CD4-positive, alpha-beta T cell (primary cell): ENCODE results near the gene NPAS3. TPM values are rescaled to one million over a fixed set of nuclear protein-coding genes. Genes with fewer than 3 reads are reported as not detected.

Experiments used
- ATAC-seq: fragments of 200-7000 bp; cut with Tn5 transposase; one replicate; pipeline ENCODE4 v1.10.0; 2022; ENCODE audit warnings: mild to moderate bottlenecking; ENCODE audit not compliant: poor library complexity
- CTCF ChIA-PET: fragments of 350-600 bp; sonication (Branson Sonifier 250); formaldehyde crosslinking; loops from one replicate; lab custom pipeline; 2021; ENCODE audit warnings: antibody characterized with exemption, inconsistent platforms; lab: Charles Lee
- POLR2A ChIA-PET: fragments of 350-600 bp; sonication (Branson Sonifier 250); formaldehyde crosslinking; loops from one replicate; lab custom pipeline; 2021; ENCODE audit warnings: antibody characterized with exemption, inconsistent platforms; lab: Charles Lee
- DNase-seq, 14 experiments: peaks; one replicate each; pipeline ENCODE4 v3.0.0-alpha.2; 2013 to 2020; ENCODE audit warnings: mixed read lengths in 2 of 14
- H3K27ac ChIP-seq, 2 donors: one replicate each; pipeline versions ENCODE4 v1.5.1 to v1.7.0; 2013; ENCODE audit warnings: low read length in 2 of 2, low read depth in 1 of 2, mild to moderate bottlenecking in 1 of 2
- H3K27me3 ChIP-seq, 2 experiments: 1 replicate in 1 of 2; 2 replicates in 1 of 2; pipeline versions ENCODE4 v1.6.1 to v1.7.0; 2013; ENCODE audit warnings: low read length in 2 of 2, control low read depth in 1 of 2, mild to moderate bottlenecking in 1 of 2, moderate library complexity in 1 of 2; ENCODE audit not compliant: insufficient read depth in 2 of 2, control insufficient read depth in 1 of 2
- H3K36me3 ChIP-seq: one replicate; pipeline ENCODE4 v1.6.1; 2013; ENCODE audit warnings: low read length, control low read depth; ENCODE audit not compliant: insufficient read depth
- H3K4me1 ChIP-seq: one replicate; pipeline ENCODE4 v1.6.1; 2013; ENCODE audit warnings: low read length, control low read depth; ENCODE audit not compliant: insufficient read depth
- H3K4me3 ChIP-seq: one replicate; pipeline ENCODE4 v1.5.1; 2013; ENCODE audit warnings: mild to moderate bottlenecking, low read length, moderate library complexity
- H3K9me3 ChIP-seq, 2 experiments: 1 replicate in 1 of 2; 2 replicates in 1 of 2; pipeline versions ENCODE4 v1.6.1 to v1.7.0; 2013; ENCODE audit warnings: low read length in 2 of 2, mild to moderate bottlenecking in 2 of 2, control low read depth in 1 of 2, moderate library complexity in 1 of 2; ENCODE audit not compliant: control insufficient read depth in 1 of 2, insufficient read depth in 1 of 2
- H3K27ac Mint-ChIP-seq: one replicate; pipeline ENCODE4 v1.8.0; 2020; ENCODE audit warnings: mixed read lengths
- H3K27me3 Mint-ChIP-seq: one replicate; pipeline ENCODE4 v1.8.0; 2021; ENCODE audit warnings: mixed read lengths
- H3K36me3 Mint-ChIP-seq: one replicate; pipeline ENCODE4 v1.8.0; 2021; ENCODE audit warnings: low read depth, mixed read lengths
- H3K4me1 Mint-ChIP-seq: one replicate; pipeline ENCODE4 v1.8.0; 2021; ENCODE audit warnings: low read depth, mixed read lengths
- H3K4me3 Mint-ChIP-seq: one replicate; pipeline ENCODE4 v1.8.0; 2020; ENCODE audit warnings: mild to moderate bottlenecking, mixed read lengths
- H3K9me3 Mint-ChIP-seq: one replicate; pipeline ENCODE4 v1.8.0; 2020; ENCODE audit warnings: mixed read lengths
- intact Hi-C, 2 experiments: fragments of 100-400 bp; cut with DNase I in 1 of 2; cut with micrococcal nuclease in 1 of 2; formaldehyde crosslinking; loops; one replicate each; pipeline versions ENCODE4 v1.15.1 to v1.9.0; 2023 to 2025; cut with DNase I, micrococcal nuclease
- total RNA-seq, 174 experiments: library from RNA in 2 of 174; stranded (reverse) in 2 of 174; gene quantifications; one replicate each; pipeline ENCODE4 v1.2.3 and lab custom pipeline; 2021 to 2026
- TF ChIP-seq, protein P1 (sequence below): fragments of 200-600 bp; IDR thresholded peaks from one replicate; pipeline ENCODE4 v1.8.0; 2022; ENCODE audit warnings: antibody characterized with exemption, mild to moderate bottlenecking

The NPAS3 gene
- total RNA-seq, 2 experiments from 2014 or later, result not detected

DNA sequence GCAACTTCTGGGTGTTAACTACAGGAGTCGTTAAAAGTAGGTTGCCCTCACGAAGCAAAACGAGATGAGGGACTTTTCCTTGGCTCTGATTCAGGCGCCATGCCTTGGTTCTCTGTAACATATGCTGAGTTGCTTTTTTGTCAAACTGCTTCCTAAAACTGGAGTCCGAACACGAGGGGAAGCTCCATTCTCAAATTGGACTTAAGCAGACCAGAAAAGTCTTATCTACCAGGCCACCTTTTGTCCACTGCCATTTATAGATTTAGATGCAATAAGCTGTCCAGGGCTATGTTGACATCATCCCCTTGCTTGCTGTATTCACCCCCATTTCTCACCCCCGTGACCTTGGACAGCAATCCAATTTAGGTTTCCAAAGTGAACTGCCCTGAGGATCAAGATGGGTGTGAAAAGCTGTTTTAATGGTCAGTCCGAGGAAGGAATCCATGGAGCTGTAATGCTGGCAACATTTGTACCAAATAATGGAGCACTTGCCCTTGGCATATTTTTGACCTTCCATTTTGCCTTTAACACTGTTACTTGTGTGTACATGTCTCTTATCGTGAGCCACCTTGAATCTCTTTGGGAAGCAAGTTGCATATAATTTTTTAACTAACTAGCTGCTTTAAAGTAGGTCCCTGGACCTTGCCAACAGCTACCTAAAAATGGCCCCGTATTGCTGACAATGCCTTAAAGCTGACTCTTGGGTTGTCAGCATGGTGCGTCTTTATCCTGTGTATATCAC, 714.1 kb downstream of the NPAS3 start:
- ATAC-seq (no peak), DNase-seq (no peak)
- intact Hi-C loops, result no loop called here
- Mint-ChIP-seq H3K36me3 (no peaks in the 10 kb centered on the region), H3K27me3 (no peaks in the 10 kb centered on the region), H3K4me1 (no peaks in the 10 kb centered on the region), H3K4me3 (no peak overlapping the region), H3K27ac (no peak overlapping the region), H3K9me3 (no peaks in the 10 kb centered on the region)
- H3K4me1 ChIP-seq, result no peaks in the 10 kb centered on the region
- no peaks in the 10 kb centered on the region for H3K36me3 ChIP-seq
- TF ChIP-seq, protein P1, sequence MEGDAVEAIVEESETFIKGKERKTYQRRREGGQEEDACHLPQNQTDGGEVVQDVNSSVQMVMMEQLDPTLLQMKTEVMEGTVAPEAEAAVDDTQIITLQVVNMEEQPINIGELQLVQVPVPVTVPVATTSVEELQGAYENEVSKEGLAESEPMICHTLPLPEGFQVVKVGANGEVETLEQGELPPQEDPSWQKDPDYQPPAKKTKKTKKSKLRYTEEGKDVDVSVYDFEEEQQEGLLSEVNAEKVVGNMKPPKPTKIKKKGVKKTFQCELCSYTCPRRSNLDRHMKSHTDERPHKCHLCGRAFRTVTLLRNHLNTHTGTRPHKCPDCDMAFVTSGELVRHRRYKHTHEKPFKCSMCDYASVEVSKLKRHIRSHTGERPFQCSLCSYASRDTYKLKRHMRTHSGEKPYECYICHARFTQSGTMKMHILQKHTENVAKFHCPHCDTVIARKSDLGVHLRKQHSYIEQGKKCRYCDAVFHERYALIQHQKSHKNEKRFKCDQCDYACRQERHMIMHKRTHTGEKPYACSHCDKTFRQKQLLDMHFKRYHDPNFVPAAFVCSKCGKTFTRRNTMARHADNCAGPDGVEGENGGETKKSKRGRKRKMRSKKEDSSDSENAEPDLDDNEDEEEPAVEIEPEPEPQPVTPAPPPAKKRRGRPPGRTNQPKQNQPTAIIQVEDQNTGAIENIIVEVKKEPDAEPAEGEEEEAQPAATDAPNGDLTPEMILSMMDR, result no peak
- no peak overlapping the region for H3K4me3 ChIP-seq
- CTCF ChIA-PET, result interaction anchor here (1.5 kb wide), 1 partner anchor 10 kb away, joined by 4 read pairs; no protein-coding TSS in a partner anchor
- H3K27me3 ChIP-seq, result no peaks in the 10 kb centered on the region
- POLR2A ChIA-PET, result no interaction called here
- no peak overlapping the region for H3K27ac ChIP-seq
- no peaks in the 10 kb centered on the region for H3K9me3 ChIP-seq

DNA sequence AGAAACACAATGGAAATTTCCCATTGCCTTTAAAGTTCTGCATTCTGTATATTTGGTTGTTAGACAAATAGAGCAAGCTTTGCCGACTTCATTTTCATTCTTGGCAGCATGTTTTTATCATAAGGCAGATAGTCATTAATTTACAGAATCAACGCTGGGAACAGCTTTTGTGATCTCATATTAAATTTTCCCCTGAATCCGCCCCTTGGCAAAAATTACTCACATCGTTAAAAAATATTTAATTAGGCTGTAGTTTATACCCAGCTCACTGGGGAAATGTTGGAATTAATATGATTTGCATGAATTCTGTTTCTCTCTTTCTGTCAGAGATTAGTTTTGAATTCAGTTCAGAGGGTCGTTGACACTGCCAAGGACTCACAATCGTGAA, 714.6 kb downstream of the NPAS3 start:
- H3K36me3 ChIP-seq, result no peaks in the 10 kb centered on the region
- Mint-ChIP-seq H3K4me1 (no peaks in the 10 kb centered on the region), H3K27me3 (no peaks in the 10 kb centered on the region), H3K9me3 (no peaks in the 10 kb centered on the region), H3K36me3 (no peaks in the 10 kb centered on the region), H3K4me3 (no peak overlapping the region), H3K27ac (no peak overlapping the region)
- H3K27ac ChIP-seq, result no peak overlapping the region
- TF ChIP-seq, protein P1, result no peak
- intact Hi-C loops, result no loop called here
- CTCF ChIA-PET, result interaction anchor here (1.5 kb wide), 1 partner anchor 9 kb away, joined by 4 read pairs; no protein-coding TSS in a partner anchor
- ATAC-seq, result no peak
- H3K9me3 ChIP-seq, result no peaks in the 10 kb centered on the region
- H3K4me3 ChIP-seq, result no peak overlapping the region
- H3K4me1 ChIP-seq, result no peaks in the 10 kb centered on the region
- DNase-seq, result no peak
- POLR2A ChIA-PET, result no interaction called here
- H3K27me3 ChIP-seq, result no peaks in the 10 kb centered on the region

DNA sequence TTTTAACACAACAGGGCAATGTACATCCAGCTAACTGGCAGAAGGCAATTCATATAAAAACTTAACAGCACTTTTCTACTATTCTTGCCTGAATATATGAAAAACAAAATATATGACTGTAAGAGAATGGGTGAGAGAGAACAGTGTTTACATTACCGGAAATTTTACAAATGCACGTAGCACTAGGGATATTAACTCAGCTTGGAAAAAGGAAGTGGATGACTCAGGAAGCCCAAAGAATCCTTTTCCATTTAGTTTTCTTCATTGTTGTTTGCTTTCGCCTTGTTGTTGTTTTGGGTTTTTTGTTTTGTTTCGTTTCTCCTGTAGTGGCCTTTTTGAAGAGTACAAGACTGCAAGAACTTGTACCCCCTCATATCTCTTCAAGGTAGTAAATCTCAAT, 716.7 kb downstream of the NPAS3 start:
- no peak overlapping the region for H3K27ac ChIP-seq
- TF ChIP-seq, protein P1, result no peak
- no peak overlapping the region for H3K4me3 ChIP-seq
- H3K4me1 ChIP-seq, result no peaks in the 10 kb centered on the region
- H3K36me3 Mint-ChIP-seq, result no peaks in the 10 kb centered on the region
- H3K27me3 Mint-ChIP-seq, result no peaks in the 10 kb centered on the region
- DNase-seq (no peak), ATAC-seq (no peak)
- ChIA-PET POLR2A (no interaction called here), CTCF (interaction anchor here (0.7 kb wide), 2 partner anchors 10 to 19 kb away, joined by 3 to 5 read pairs; no protein-coding TSS in a partner anchor)
- no peaks in the 10 kb centered on the region for H3K27me3 ChIP-seq
- H3K4me3 Mint-ChIP-seq, result no peak overlapping the region
- no peaks in the 10 kb centered on the region for H3K9me3 Mint-ChIP-seq
- intact Hi-C loops, result no loop called here
- H3K9me3 ChIP-seq, result no peaks in the 10 kb centered on the region
- no peak overlapping the region for H3K27ac Mint-ChIP-seq
- H3K4me1 Mint-ChIP-seq, result no peaks in the 10 kb centered on the region
- H3K36me3 ChIP-seq, result no peaks in the 10 kb centered on the region
